OCI-LY1 (cell line): Measurements from ENCODE around the gene ATF6B.

Experiments
- H2AFZ ChIP-seq: fragments of 200-600 bp; sonication (generic), shearing (Covaris generic); 2 replicates; pipeline ENCODE4 v1.6.0; 2014; ENCODE audit warnings: antibody characterized with exemption, mild to moderate bottlenecking, low read length
- H3F3A ChIP-seq: fragments of 200-600 bp; sonication (generic), shearing (Covaris generic); 2 replicates; pipeline ENCODE4 v1.6.0; 2014; ENCODE audit warnings: mild to moderate bottlenecking, antibody characterized with exemption, low read length, moderate library complexity; ENCODE audit not compliant: insufficient read depth
- H3K27ac ChIP-seq: fragments of 200-600 bp; sonication (generic); 2 replicates; pipeline ENCODE4 v1.5.1; 2014; ENCODE audit warnings: low read length, mixed run types, mild to moderate bottlenecking, low read depth; ENCODE audit not compliant: poor library complexity, severe bottlenecking
- H3K27me3 ChIP-seq: fragments of 200-600 bp; sonication (generic); 2 replicates; pipeline ENCODE4 v1.6.0; 2014; ENCODE audit warnings: antibody characterized with exemption, mild to moderate bottlenecking, low read length, moderate library complexity; ENCODE audit not compliant: insufficient read depth
- H3K36me3 ChIP-seq: fragments of 200-600 bp; sonication (generic); 2 replicates; pipeline ENCODE4 v1.6.1; 2014; ENCODE audit warnings: mild to moderate bottlenecking, antibody characterized with exemption, low read length, moderate library complexity, mixed read lengths; ENCODE audit not compliant: insufficient read depth
- H3K4me1 ChIP-seq: fragments of 200-600 bp; sonication (generic); 2 replicates; pipeline ENCODE4 v1.5.1; 2014; ENCODE audit warnings: mild to moderate bottlenecking, low read length, moderate library complexity; ENCODE audit not compliant: insufficient read depth, severe bottlenecking
- H3K4me2 ChIP-seq: fragments of 200-600 bp; sonication (generic), shearing (Covaris generic); 2 replicates; pipeline ENCODE4 v1.6.1; 2014; ENCODE audit warnings: low read length
- H3K4me3 ChIP-seq: fragments of 200-600 bp; sonication (generic); 2 replicates; pipeline ENCODE4 v1.5.1; 2014; ENCODE audit warnings: low read length, low read depth, mild to moderate bottlenecking, mixed read lengths; ENCODE audit not compliant: poor library complexity, severe bottlenecking
- H3K79me2 ChIP-seq: fragments of 200-600 bp; shearing (Covaris generic); 2 replicates; pipeline ENCODE4 v1.6.1; 2016; ENCODE audit warnings: mixed run types, low read length, mixed read lengths; ENCODE audit not compliant: insufficient read depth
- H3K9ac ChIP-seq: fragments of 200-600 bp; sonication (generic), shearing (Covaris generic); 2 replicates; pipeline ENCODE4 v1.6.1; 2014; ENCODE audit warnings: mild to moderate bottlenecking, low read length, mixed read lengths
- H3K9me2 ChIP-seq: fragments of 200-600 bp; sonication (generic), shearing (Covaris generic); 2 replicates; pipeline ENCODE4 v1.6.1; 2014; ENCODE audit warnings: low read depth, mild to moderate bottlenecking, low read length, mixed read lengths
- H3K9me3 ChIP-seq: fragments of 200-600 bp; shearing (Covaris generic); 2 replicates; pipeline ENCODE4 v1.6.1; 2014; ENCODE audit warnings: low read length, mixed read lengths
- H4K20me1 ChIP-seq: fragments of 200-600 bp; sonication (generic), shearing (Covaris generic); 2 replicates; pipeline ENCODE4 v1.6.0; 2016; ENCODE audit warnings: mild to moderate bottlenecking, low read length; ENCODE audit not compliant: insufficient read depth
- EZH2 ChIP-seq: fragments of 200-600 bp; sonication (generic), shearing (Covaris generic); IDR thresholded peaks from 2 replicates; pipeline ENCODE4 v1.8.0; 2017; ENCODE audit warnings: borderline replicate concordance, mixed run types, mild to moderate bottlenecking, antibody characterized with exemption, low read length, moderate library complexity, mixed read lengths
- TF ChIP-seq, protein P1 (sequence below): fragments of 200-600 bp; sonication (generic), shearing (Covaris generic); IDR thresholded peaks from 2 replicates; pipeline ENCODE4 v1.5.1; 2017; ENCODE audit warnings: mild to moderate bottlenecking, antibody characterized with exemption, low read length, moderate library complexity, mixed read lengths

The ATF6B gene

DNA sequence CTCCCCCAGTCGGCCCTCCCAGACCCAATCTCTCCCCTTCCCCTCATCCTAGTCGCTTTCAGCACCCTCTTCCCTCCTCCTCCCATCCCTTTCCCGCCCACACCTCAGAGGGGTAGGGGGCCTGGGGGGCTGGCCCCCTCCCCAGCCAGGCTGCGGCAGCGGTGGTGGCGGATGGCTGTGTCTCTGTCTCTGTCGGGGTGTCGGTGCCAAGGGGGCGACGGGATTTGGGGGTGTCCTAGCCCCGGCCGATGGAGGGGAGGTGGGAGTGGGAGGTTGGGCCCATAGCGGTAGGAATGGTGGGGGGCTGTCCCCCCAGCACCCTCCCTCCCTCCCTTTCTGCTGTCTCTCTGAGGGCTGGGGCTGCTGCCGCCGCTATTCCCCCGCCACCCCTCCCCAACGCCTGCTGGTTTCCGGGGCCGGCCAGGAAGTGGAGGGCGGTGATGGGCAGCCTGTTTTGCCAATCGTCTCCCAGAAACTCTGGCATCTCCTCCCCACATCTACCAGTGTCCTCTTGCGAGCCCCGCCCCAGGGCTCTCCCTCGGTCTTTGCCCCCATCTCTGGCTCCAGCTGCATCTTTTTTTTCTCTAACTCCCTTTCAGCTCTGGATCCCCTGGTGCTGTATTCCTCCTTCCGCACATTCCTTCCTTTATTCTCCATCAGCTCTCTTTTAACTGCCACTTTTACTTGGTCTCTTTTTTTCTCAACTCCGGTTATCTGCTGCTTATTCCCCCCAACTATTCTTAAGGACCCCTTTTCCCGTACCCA lies 47.8 kb upstream of the ATF6B start, which contains the start of gene AGPAT1:
Gene AGPAT1, minus strand, starts transcription at position 374 of the 765 bp plus-strand sequence. CDS start 4,588 bp downstream, outside the sequence.
- peaks cover 15% of the 10 kb centered on the region; the same call in 1 of the 2 replicates for H3K36me3 ChIP-seq
- no peak for TF ChIP-seq EZH2
- TF ChIP-seq, protein P1, sequence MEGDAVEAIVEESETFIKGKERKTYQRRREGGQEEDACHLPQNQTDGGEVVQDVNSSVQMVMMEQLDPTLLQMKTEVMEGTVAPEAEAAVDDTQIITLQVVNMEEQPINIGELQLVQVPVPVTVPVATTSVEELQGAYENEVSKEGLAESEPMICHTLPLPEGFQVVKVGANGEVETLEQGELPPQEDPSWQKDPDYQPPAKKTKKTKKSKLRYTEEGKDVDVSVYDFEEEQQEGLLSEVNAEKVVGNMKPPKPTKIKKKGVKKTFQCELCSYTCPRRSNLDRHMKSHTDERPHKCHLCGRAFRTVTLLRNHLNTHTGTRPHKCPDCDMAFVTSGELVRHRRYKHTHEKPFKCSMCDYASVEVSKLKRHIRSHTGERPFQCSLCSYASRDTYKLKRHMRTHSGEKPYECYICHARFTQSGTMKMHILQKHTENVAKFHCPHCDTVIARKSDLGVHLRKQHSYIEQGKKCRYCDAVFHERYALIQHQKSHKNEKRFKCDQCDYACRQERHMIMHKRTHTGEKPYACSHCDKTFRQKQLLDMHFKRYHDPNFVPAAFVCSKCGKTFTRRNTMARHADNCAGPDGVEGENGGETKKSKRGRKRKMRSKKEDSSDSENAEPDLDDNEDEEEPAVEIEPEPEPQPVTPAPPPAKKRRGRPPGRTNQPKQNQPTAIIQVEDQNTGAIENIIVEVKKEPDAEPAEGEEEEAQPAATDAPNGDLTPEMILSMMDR = no peak
- no peaks in the 10 kb centered on the region for H3K9me3 ChIP-seq
- H3K4me1 ChIP-seq = peaks cover 56% of the 10 kb centered on the region
- no peaks in the 10 kb centered on the region for H3K9me2 ChIP-seq
- no peaks in the 10 kb centered on the region for H4K20me1 ChIP-seq
- peak within 1 kb of the TSS; percentile 96 for H3K9ac ChIP-seq
- no peak within 1 kb of the TSS for H2AFZ ChIP-seq
- H3K27me3 ChIP-seq = no peaks in the 10 kb centered on the region
- peak within 1 kb of the TSS; percentile 91 for H3K4me3 ChIP-seq
- peak within 1 kb of the TSS; percentile 87 for H3K27ac ChIP-seq
- no peaks in the 10 kb centered on the region for H3F3A ChIP-seq
- H3K79me2 ChIP-seq = peaks cover 12% of the 10 kb centered on the region; the same call in 1 of the 2 replicates
- peak within 1 kb of the TSS; percentile 96 for H3K4me2 ChIP-seq

DNA sequence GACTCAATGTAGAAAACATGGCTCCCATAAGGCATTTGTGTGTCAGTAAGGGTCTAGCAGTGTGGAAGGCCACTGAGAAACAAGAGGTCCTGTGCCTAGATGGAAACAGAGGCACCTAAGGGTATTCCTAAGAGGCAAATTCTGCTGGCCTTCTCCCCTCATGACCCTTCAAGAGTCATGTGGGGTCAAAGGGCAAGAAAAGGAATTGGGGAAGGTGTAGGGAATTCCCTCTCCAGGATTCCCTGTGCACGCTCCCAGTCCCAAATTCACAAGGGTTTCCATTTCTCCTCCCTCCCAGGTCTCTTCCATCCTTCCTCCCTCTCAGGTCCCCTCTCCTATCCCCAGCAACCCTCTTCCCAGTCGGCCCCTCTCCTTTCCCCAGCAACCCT lies 47.3 kb upstream of the ATF6B start:
- TF ChIP-seq, protein P1 = no peak
- TF ChIP-seq EZH2 = no peak
- Histone ChIP-seq H2AFZ (no peak overlapping the region), H3K27me3 (no peaks in the 10 kb centered on the region), H3K9ac (peak overlapping the region; percentile 96), H3K27ac (peak overlapping the region; percentile 20), H4K20me1 (no peaks in the 10 kb centered on the region), H3K79me2 (peaks cover 12% of the 10 kb centered on the region; the same call in 1 of the 2 replicates), H3F3A (no peaks in the 10 kb centered on the region), H3K4me1 (peaks cover 56% of the 10 kb centered on the region), H3K4me3 (peak overlapping the region; percentile 91), H3K9me2 (no peaks in the 10 kb centered on the region), H3K36me3 (peaks cover 16% of the 10 kb centered on the region; the same call in 1 of the 2 replicates), H3K9me3 (no peaks in the 10 kb centered on the region), H3K4me2 (peak overlapping the region; percentile 96)

DNA sequence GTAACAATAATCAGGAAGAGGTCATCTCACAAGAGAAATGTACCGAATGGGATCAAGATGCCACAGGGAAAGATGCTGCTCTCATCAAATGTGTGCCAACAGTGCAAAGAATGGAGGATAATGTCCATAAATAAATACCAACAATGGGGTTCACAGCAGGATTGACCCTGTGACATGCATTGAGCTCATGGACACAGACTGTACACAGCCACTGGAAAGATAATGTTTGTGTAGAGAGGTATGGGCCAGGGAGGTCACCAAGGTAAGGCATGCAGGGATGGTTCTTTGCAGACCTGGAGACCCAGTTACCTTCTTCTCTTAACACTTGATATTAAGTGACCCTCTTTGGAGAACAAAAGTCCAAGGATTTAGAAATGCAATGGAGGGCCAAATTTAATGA lies 46.4 kb upstream of the ATF6B start:
- Histone ChIP-seq H3K27me3 (no peaks in the 10 kb centered on the region), H3K9me2 (no peaks in the 10 kb centered on the region), H2AFZ (no peak overlapping the region), H3K4me3 (peak overlapping the region; percentile 91), H3K79me2 (peaks cover 12% of the 10 kb centered on the region; the same call in 1 of the 2 replicates), H3F3A (no peaks in the 10 kb centered on the region), H3K27ac (no peak overlapping the region), H3K4me1 (peaks cover 53% of the 10 kb centered on the region), H3K36me3 (peaks cover 17% of the 10 kb centered on the region; the same call in 1 of the 2 replicates), H3K4me2 (peak overlapping the region; percentile 96), H4K20me1 (no peaks in the 10 kb centered on the region), H3K9ac (no peak overlapping the region; the same call in 1 of the 2 replicates), H3K9me3 (no peaks in the 10 kb centered on the region)
- TF ChIP-seq EZH2 = no peak
- TF ChIP-seq, protein P1 = no peak
